HepG2 (cell line): ENCODE measurements around the gene ESPNL. TPM values are rescaled to one million over a fixed set of nuclear protein-coding genes. Genes with fewer than 3 reads are reported as not detected.

Experiments used
- ASH2L ChIP-seq: fragments of 300-600, 200-600 bp; sonication (generic); IDR thresholded peaks from 2 replicates; pipeline ENCODE4 v1.7.0; 2017; ENCODE audit warnings: low read depth, mild to moderate bottlenecking, moderate library complexity, mixed read lengths, low read length; ENCODE audit not compliant: insufficient read length
- CHD2 ChIP-seq: IDR thresholded peaks from 2 replicates; pipeline ENCODE4 v1.6.1; 2011; ENCODE audit warnings: low read depth, low read length, improper control_type of control experiment
- ELF1 ChIP-seq: sonication (generic); formaldehyde crosslinking; IDR thresholded peaks from 2 replicates; pipeline ENCODE4 v1.4.0; 2020; ENCODE audit warnings: missing genetic modification reagents
- HNRNPLL ChIP-seq: fragments of 200-400 bp; formaldehyde crosslinking; IDR thresholded peaks from 2 replicates; pipeline ENCODE4 v1.6.1; 2017; ENCODE audit warnings: mild to moderate bottlenecking, low read depth, low read length; ENCODE audit not compliant: poor library complexity, severe bottlenecking
- HOXA5 ChIP-seq: sonication (generic); formaldehyde crosslinking; IDR thresholded peaks from 2 replicates; pipeline ENCODE4 v1.4.0; 2020; ENCODE audit warnings: missing genetic modification reagents
- KDM5A ChIP-seq: fragments of 200-600 bp; sonication (generic); IDR thresholded peaks from 2 replicates; pipeline ENCODE4 v1.7.0; 2018; ENCODE audit warnings: antibody characterized with exemption, mild to moderate bottlenecking, low read length, borderline replicate concordance
- LBX2 ChIP-seq: sonication (generic); formaldehyde crosslinking; IDR thresholded peaks from 2 replicates; pipeline ENCODE4 v1.5.0; 2020; ENCODE audit warnings: missing genetic modification reagents, mild to moderate bottlenecking, borderline replicate concordance
- NBN ChIP-seq: fragments of 450-650 bp; conservative IDR thresholded peaks from 2 replicates; pipeline ENCODE4 v1.6.1; 2017
- POLR2G ChIP-seq: fragments of 200-400 bp; formaldehyde crosslinking; IDR thresholded peaks from 2 replicates; pipeline ENCODE4 v1.6.1; 2018; ENCODE audit warnings: mild to moderate bottlenecking, low read depth, low read length, moderate library complexity
- RNF2 ChIP-seq: fragments of 450-650 bp; conservative IDR thresholded peaks from 2 replicates; pipeline ENCODE4 v1.6.1; 2016; ENCODE audit warnings: low read depth
- ZNF543 ChIP-seq: sonication (generic); formaldehyde crosslinking; IDR thresholded peaks from 2 replicates; pipeline ENCODE4 v1.4.0; 2020; ENCODE audit warnings: mild to moderate bottlenecking, missing genetic modification reagents
- ZNF761 ChIP-seq: sonication (generic); formaldehyde crosslinking; conservative IDR thresholded peaks from 2 replicates; pipeline ENCODE4 v1.4.0; 2020; ENCODE audit warnings: mild to moderate bottlenecking, missing genetic modification reagents
- polyA plus RNA-seq, 8 experiments: library from polyadenylated mRNA; depleted of rRNA in 3 of 8; stranded (reverse) in 7 of 8; unstranded in 1 of 8; fragments of >200 nt; fragmentation: Illumina TruSeq in 4 of 8; extraction: Trizol in 4 of 8; gene quantifications; 2 replicates each; pipeline versions ENCODE4 v1.2.1 to v1.2.3, GENCODE V29; 2011 to 2016; ENCODE audit warnings: low read depth in 4 of 8, missing spikeins in 1 of 8, mixed read lengths in 1 of 8; ENCODE audit not compliant: insufficient read depth in 1 of 8
- total RNA-seq, 5 experiments: library from RNA; depleted of rRNA; stranded (reverse); fragments of >200 nt; fragmentation: Illumina TruSeq; extraction: Trizol; gene quantifications; 2 replicates each; pipeline ENCODE4 v1.2.3, GENCODE V29; 2016; ENCODE audit warnings: low read depth in 1 of 5
- TF ChIP-seq, protein P1 (sequence below): sonication (generic); formaldehyde crosslinking; IDR thresholded peaks from 2 replicates; pipeline ENCODE4 v1.4.0; 2020; ENCODE audit warnings: mild to moderate bottlenecking, missing genetic modification reagents
- TF ChIP-seq, protein P2 (sequence below): sonication (generic); formaldehyde crosslinking; IDR thresholded peaks from 2 replicates; pipeline ENCODE4 v1.4.0; 2020; ENCODE audit warnings: missing genetic modification reagents

ESPNL gene
- total and polyA plus RNA-seq, 2 of the 13 experiments (the other 11 are each of a cell fraction or from before 2014, with no cell fraction given) = 0.45 to 0.80 TPM

DNA sequence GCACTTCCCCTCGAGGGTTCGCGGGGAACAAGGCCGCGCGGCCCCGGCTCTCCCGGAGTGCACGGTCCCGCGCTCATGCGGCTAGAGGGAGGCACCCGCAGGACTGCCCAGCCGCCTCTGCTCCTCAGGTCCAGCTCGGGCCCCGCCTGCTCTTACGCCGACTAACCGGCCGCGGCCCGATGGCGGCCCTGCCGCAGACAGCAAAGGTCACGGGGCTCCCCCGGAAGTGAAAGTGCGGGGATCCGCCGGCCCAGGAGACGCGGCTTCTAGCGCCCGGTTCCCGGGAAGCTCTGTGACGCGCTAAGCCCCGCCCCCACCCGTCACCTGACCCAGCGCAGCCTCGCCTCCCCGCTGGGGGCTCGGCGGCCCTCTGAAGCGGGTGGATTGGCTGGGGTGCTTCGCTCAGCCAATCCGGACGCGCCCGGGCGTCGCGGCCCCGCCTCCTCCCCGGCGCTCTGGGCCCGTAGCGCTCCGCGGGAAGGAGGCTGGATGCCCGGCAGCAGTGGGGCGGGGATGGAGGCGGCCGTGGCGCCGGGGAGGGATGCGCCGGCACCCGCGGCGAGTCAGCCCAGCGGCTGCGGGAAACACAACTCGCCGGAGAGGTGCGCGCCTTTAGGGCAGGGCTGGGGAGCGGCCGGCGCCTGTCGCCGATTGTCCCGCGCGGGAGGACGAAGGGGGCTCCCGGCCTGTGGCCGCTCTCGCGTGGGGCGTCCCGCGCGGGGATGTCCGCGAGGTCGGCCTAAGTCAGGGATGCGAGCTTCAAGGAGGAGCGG, 39.4 kb upstream of the ESPNL start, which contains the start of gene SCLY (continued):
- TF ChIP-seq, protein P1, sequence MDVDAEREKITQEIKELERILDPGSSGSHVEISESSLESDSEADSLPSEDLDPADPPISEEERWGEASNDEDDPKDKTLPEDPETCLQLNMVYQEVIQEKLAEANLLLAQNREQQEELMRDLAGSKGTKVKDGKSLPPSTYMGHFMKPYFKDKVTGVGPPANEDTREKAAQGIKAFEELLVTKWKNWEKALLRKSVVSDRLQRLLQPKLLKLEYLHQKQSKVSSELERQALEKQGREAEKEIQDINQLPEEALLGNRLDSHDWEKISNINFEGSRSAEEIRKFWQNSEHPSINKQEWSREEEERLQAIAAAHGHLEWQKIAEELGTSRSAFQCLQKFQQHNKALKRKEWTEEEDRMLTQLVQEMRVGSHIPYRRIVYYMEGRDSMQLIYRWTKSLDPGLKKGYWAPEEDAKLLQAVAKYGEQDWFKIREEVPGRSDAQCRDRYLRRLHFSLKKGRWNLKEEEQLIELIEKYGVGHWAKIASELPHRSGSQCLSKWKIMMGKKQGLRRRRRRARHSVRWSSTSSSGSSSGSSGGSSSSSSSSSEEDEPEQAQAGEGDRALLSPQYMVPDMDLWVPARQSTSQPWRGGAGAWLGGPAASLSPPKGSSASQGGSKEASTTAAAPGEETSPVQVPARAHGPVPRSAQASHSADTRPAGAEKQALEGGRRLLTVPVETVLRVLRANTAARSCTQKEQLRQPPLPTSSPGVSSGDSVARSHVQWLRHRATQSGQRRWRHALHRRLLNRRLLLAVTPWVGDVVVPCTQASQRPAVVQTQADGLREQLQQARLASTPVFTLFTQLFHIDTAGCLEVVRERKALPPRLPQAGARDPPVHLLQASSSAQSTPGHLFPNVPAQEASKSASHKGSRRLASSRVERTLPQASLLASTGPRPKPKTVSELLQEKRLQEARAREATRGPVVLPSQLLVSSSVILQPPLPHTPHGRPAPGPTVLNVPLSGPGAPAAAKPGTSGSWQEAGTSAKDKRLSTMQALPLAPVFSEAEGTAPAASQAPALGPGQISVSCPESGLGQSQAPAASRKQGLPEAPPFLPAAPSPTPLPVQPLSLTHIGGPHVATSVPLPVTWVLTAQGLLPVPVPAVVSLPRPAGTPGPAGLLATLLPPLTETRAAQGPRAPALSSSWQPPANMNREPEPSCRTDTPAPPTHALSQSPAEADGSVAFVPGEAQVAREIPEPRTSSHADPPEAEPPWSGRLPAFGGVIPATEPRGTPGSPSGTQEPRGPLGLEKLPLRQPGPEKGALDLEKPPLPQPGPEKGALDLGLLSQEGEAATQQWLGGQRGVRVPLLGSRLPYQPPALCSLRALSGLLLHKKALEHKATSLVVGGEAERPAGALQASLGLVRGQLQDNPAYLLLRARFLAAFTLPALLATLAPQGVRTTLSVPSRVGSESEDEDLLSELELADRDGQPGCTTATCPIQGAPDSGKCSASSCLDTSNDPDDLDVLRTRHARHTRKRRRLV = peak; percentile 91; the same call in 1 of the 2 replicates
- TF ChIP-seq KDM5A (peak; percentile 65; the same call in 1 of the 2 replicates), ZNF761 (CRISPR knock-in tag) (0 out of 2 replicates have a peak, but pooled peaks have one; percentile 34), ELF1 (peak; percentile 87), ZNF543 (CRISPR knock-in tag) (peak; percentile 11), LBX2 (CRISPR knock-in tag) (peak; percentile 47; the same call in 1 of the 2 replicates), ASH2L (peak; percentile 96), POLR2G (peak; percentile 99), HOXA5 (CRISPR knock-in tag) (no peak; the same call in 1 of the 2 replicates), NBN (no peak), CHD2 (peak; percentile 50; the same call in 1 of the 2 replicates), RNF2 (peak; percentile 67; the same call in 1 of the 2 replicates), HNRNPLL (peak; percentile 81)
- TF ChIP-seq, protein P2, sequence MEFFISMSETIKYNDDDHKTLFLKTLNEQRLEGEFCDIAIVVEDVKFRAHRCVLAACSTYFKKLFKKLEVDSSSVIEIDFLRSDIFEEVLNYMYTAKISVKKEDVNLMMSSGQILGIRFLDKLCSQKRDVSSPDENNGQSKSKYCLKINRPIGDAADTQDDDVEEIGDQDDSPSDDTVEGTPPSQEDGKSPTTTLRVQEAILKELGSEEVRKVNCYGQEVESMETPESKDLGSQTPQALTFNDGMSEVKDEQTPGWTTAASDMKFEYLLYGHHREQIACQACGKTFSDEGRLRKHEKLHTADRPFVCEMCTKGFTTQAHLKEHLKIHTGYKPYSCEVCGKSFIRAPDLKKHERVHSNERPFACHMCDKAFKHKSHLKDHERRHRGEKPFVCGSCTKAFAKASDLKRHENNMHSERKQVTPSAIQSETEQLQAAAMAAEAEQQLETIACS (CRISPR knock-in tag) = peak; percentile 60; the same call in 1 of the 2 replicates
